HEK293 (cell line): ENCODE data around the gene HES7.
A peak's percentile ranks its signal among the peaks of the same experiment; 100 is the strongest.

ENCODE experiments used
- ATF2 ChIP-seq: fragments of 450-650 bp; formaldehyde crosslinking; IDR thresholded peaks from 2 replicates; pipeline ENCODE4 v1.5.1; 2016; ENCODE audit warnings: missing biosample characterization, missing genetic modification characterization, low read depth
- CTCF ChIP-seq: fragments of 450-650 bp; formaldehyde crosslinking; IDR thresholded peaks from 2 replicates; pipeline ENCODE4 v1.5.1; 2016; ENCODE audit warnings: missing biosample characterization, missing genetic modification characterization
- KLF8 ChIP-seq: fragments of 450-650 bp; formaldehyde crosslinking; IDR thresholded peaks from 2 replicates; pipeline ENCODE4 v1.5.1; 2016; ENCODE audit warnings: missing biosample characterization, missing genetic modification characterization
- PATZ1 ChIP-seq: fragments of 450-650 bp; formaldehyde crosslinking; IDR thresholded peaks from 2 replicates; pipeline ENCODE4 v1.5.1; 2016; ENCODE audit warnings: missing biosample characterization, missing genetic modification characterization
- SALL2 ChIP-seq: fragments of 450-650 bp; formaldehyde crosslinking; IDR thresholded peaks from 2 replicates; pipeline ENCODE4 v1.5.0; 2017; ENCODE audit warnings: missing biosample characterization, mild to moderate bottlenecking, missing genetic modification characterization, borderline replicate concordance
- ZBTB21 ChIP-seq: fragments of 450-650 bp; formaldehyde crosslinking; IDR thresholded peaks from 2 replicates; pipeline ENCODE4 v1.5.1; 2017; ENCODE audit warnings: missing biosample characterization, missing genetic modification characterization
- ZNF121 ChIP-seq: fragments of 450-650 bp; formaldehyde crosslinking; IDR thresholded peaks from 2 replicates; pipeline ENCODE4 v1.5.1; 2016; ENCODE audit warnings: missing biosample characterization, missing genetic modification characterization
- ZNF292 ChIP-seq: fragments of 450-650 bp; formaldehyde crosslinking; IDR thresholded peaks from 2 replicates; pipeline ENCODE4 v1.5.1; 2016; ENCODE audit warnings: low read depth, missing biosample characterization, missing genetic modification characterization, borderline replicate concordance
- ZNF518A ChIP-seq: fragments of 450-650 bp; formaldehyde crosslinking; conservative IDR thresholded peaks from 2 replicates; pipeline ENCODE4 v1.5.1; 2016; ENCODE audit warnings: low read depth, missing biosample characterization, missing genetic modification characterization
- ZNF561 ChIP-seq: fragments of 450-650 bp; IDR thresholded peaks from 2 replicates; pipeline ENCODE4 v1.5.1; 2018; ENCODE audit warnings: missing biosample characterization, missing genetic modification characterization, borderline replicate concordance
- ZNF621 ChIP-seq: fragments of 450-650 bp; formaldehyde crosslinking; IDR thresholded peaks from 2 replicates; pipeline ENCODE4 v1.5.1; 2017; ENCODE audit warnings: missing biosample characterization, missing genetic modification characterization
- ZNF664 ChIP-seq: fragments of 450-650 bp; formaldehyde crosslinking; IDR thresholded peaks from 2 replicates; pipeline ENCODE4 v1.5.1; 2016; ENCODE audit warnings: missing biosample characterization, missing genetic modification characterization
- ZNF837 ChIP-seq: fragments of 450-650 bp; formaldehyde crosslinking; IDR thresholded peaks from 2 replicates; pipeline ENCODE4 v1.5.1; 2016; ENCODE audit warnings: missing biosample characterization, missing genetic modification characterization
- ZSCAN23 ChIP-seq: fragments of 450-650 bp; formaldehyde crosslinking; IDR thresholded peaks from 2 replicates; pipeline ENCODE4 v1.5.1; 2016; ENCODE audit warnings: missing biosample characterization, missing genetic modification characterization

GRCh38 chr17:8120520-8121406, 3.1 kb downstream of the HES7 start:
- TF ChIP-seq ZNF518A (tag by site-specific recombination) (0 out of 2 replicates have a peak, but pooled peaks have one; percentile 17), KLF8 (peak; percentile 89), ZNF837 (tag by site-specific recombination) (no peak), ZNF121 (tag by site-specific recombination) (no peak), CTCF (peak; percentile 89), ZNF664 (tag by site-specific recombination) (no peak), ZNF561 (tag by site-specific recombination) (peak; percentile 91), PATZ1 (tag by site-specific recombination) (peak; percentile 95), ZSCAN23 (tag by site-specific recombination) (peak; percentile 77; the same call in 1 of the 2 replicates), SALL2 (no peak), ZNF292 (tag by site-specific recombination) (no peak), ZNF621 (tag by site-specific recombination) (no peak), ATF2 (tag by site-specific recombination) (no peak), ZBTB21 (peak; percentile 74)
